ENCODE results near the gene PLAC1. TPM values are rescaled to one million over a fixed set of nuclear protein-coding genes. Genes with fewer than 3 reads are reported as not detected.

PLAC1 gene
- total RNA-seq, 3 donors from 2014 or later (not counting 1 experiment from before 2014, with no cell fraction given): not detected

DNA sequence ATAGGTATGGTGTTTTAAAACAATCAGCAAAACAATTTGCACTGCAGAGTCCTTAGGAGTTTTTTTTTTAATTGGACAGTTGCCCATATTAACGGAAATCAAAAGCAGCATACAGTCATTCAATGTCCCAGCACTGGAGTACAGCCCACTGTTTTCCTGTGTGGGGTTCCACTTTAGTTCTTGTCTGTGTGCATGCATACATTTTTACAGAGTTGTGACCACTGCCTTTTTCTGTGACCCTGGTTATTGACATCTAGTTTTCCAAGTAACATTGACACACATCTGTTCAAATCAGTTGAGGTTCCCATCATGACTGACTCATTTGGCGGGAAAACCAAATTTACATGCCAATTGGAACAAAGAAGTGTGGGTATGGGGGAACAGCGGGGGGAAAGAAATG lies 115.0 kb downstream of the PLAC1 start:
- Mint-ChIP-seq H3K4me1 (peaks cover 3 to 6% of the 10 kb centered on the region in 2 donors), H3K27me3 (ENCODE audit: low read depth in 2 of 2) (peaks cover 18 to 64% of the 10 kb centered on the region in 2 donors), H3K9me3 (no peaks in the 10 kb centered on the region), H3K27ac (no peak overlapping the region), H3K36me3 (no peaks in the 10 kb centered on the region), H3K4me3 (no peak overlapping the region)
- Histone ChIP-seq H3K4me1 (ENCODE audit: control insufficient read depth, insufficient read depth, low read length) (peaks cover 3% of the 10 kb centered on the region), H3K27me3 (ENCODE audit: control insufficient read depth, insufficient read depth, low read length) (peaks cover 38% of the 10 kb centered on the region), H3K9me3 (ENCODE audit: control insufficient read depth, insufficient read depth, low read length) (no peaks in the 10 kb centered on the region), H3K36me3 (ENCODE audit: control insufficient read depth, insufficient read depth, low read length) (no peaks in the 10 kb centered on the region), H3K27ac (ENCODE audit: low read length) (no peak overlapping the region), H3K4me3 (ENCODE audit: low read length) (no peak overlapping the region)
- intact Hi-C loops (cut with micrococcal nuclease): no loop called here
- 57% methylated on average over 1 of the region's 3 CpGs for WGBS (ENCODE audit: insufficient coverage)
- DNase-seq (no peak), ATAC-seq (no peak)
- TF ChIP-seq CTCF (IDR thresholded peaks at IDR 0.05): no peak

- ATAC-seq: no peak
- H3K4me1 ChIP-seq (ENCODE audit: control insufficient read depth, insufficient read depth, low read length): no peaks in the 10 kb centered on the region
- Mint-ChIP-seq H3K36me3 (no peaks in the 10 kb centered on the region), H3K27ac (no peak overlapping the region), H3K4me1 (peaks cover 0 to 5% of the 10 kb centered on the region in 2 donors), H3K9me3 (no peaks in the 10 kb centered on the region), H3K4me3 (no peak overlapping the region), H3K27me3 (ENCODE audit: low read depth in 2 of 2) (peaks cover 17 to 64% of the 10 kb centered on the region in 2 donors)
- DNase-seq: no peak
- no peak overlapping the region for H3K4me3 ChIP-seq (ENCODE audit: low read length)
- TF ChIP-seq CTCF (IDR thresholded peaks at IDR 0.05): no peak
- no peaks in the 10 kb centered on the region for H3K9me3 ChIP-seq (ENCODE audit: control insufficient read depth, insufficient read depth, low read length)
- 57% methylated on average over 1 of the region's 2 CpGs for WGBS (ENCODE audit: insufficient coverage)
- H3K27me3 ChIP-seq (ENCODE audit: control insufficient read depth, insufficient read depth, low read length): peaks cover 30% of the 10 kb centered on the region
- intact Hi-C loops (cut with micrococcal nuclease): no loop called here
- H3K36me3 ChIP-seq (ENCODE audit: control insufficient read depth, insufficient read depth, low read length): no peaks in the 10 kb centered on the region
- H3K27ac ChIP-seq (ENCODE audit: low read length): no peak overlapping the region
These were observed 115.8 kb downstream of the PLAC1 start for GRCh38 chrX:134542485-134542884.

DNA sequence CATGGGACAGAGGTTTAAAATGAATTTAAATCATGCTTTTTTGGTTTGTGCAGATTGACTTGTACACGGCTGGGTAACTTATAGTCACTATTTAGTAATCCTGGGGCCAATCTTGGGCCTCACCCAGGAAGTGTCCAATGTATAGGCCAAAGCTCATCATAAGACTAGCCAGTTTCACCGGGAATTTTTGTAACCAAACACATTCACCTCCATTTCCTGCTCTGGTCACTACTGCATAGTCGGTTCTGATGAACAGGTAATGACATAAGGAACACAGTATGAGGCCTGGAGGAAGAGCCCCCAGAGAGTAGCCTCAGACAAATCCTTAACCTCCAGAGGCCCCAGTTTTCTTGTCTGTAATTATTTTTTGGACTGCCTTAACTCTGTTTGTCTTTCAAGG lies 116.4 kb downstream of the PLAC1 start:
- WGBS (ENCODE audit: insufficient coverage): 100% methylated on average over 1 of the region's 3 CpGs

More for the DNA sequence above, 116.4 kb downstream of the PLAC1 start:
- Histone ChIP-seq H3K9me3 (ENCODE audit: control insufficient read depth, insufficient read depth, low read length) (no peaks in the 10 kb centered on the region), H3K27me3 (ENCODE audit: control insufficient read depth, insufficient read depth, low read length) (peaks cover 24% of the 10 kb centered on the region), H3K4me1 (ENCODE audit: control insufficient read depth, insufficient read depth, low read length) (no peaks in the 10 kb centered on the region), H3K4me3 (ENCODE audit: low read length) (no peak overlapping the region), H3K36me3 (ENCODE audit: control insufficient read depth, insufficient read depth, low read length) (no peaks in the 10 kb centered on the region), H3K27ac (ENCODE audit: low read length) (no peak overlapping the region)
- TF ChIP-seq CTCF (IDR thresholded peaks at IDR 0.05): no peak
- DNase-seq (no peak), ATAC-seq (no peak)
- H3K4me3 Mint-ChIP-seq: no peak overlapping the region
- intact Hi-C loops (cut with micrococcal nuclease): no loop called here
- peaks cover 16 to 59% of the 10 kb centered on the region in 2 donors for H3K27me3 Mint-ChIP-seq (ENCODE audit: low read depth in 2 of 2)
- H3K4me1 Mint-ChIP-seq: peaks cover 0 to 5% of the 10 kb centered on the region in 2 donors
- no peak overlapping the region for H3K27ac Mint-ChIP-seq
- no peaks in the 10 kb centered on the region for H3K9me3 Mint-ChIP-seq
- no peaks in the 10 kb centered on the region for H3K36me3 Mint-ChIP-seq
